B cell (primary cell): ENCODE data around the gene TBX2. TPM values are rescaled to one million over a fixed set of nuclear protein-coding genes. Genes with fewer than 3 reads are reported as not detected.

Source experiments
- ATAC-seq: fragments of 200-7000 bp; cut with Tn5 transposase; one replicate; pipeline ENCODE4 v1.10.0; 2021; ENCODE audit warnings: low read depth, mild to moderate bottlenecking, moderate number of reproducible peaks, moderate library complexity
- CTCF ChIA-PET: fragments of 350-600 bp; sonication (Branson Sonifier 250); formaldehyde crosslinking; loops from one replicate; lab custom pipeline; 2021; ENCODE audit warnings: antibody characterized with exemption, inconsistent platforms; lab: Charles Lee
- POLR2A ChIA-PET: fragments of 350-600 bp; sonication (Branson Sonifier 250); formaldehyde crosslinking; loops from one replicate; lab custom pipeline; 2021; ENCODE audit warnings: antibody characterized with exemption; lab: Charles Lee
- DNase-seq: peaks from one replicate; pipeline ENCODE4 v3.0.0; 2013
- H2AFZ ChIP-seq: 2 replicates; pipeline ENCODE4 v1.6.1; 2012; ENCODE audit warnings: mild to moderate bottlenecking, low read depth, low read length; ENCODE audit not compliant: insufficient read depth, poor library complexity, severe bottlenecking
- H3K27ac ChIP-seq, 2 donors: 1 replicate in 1 of 2; 2 replicates in 1 of 2; pipeline ENCODE4 v1.5.1; 2012 to 2013; ENCODE audit warnings: low read length in 2 of 2, mild to moderate bottlenecking in 2 of 2, moderate library complexity in 1 of 2
- H3K27me3 ChIP-seq, 4 experiments: fragments of 200-600 bp in 1 of 4; sonication (generic) in 1 of 4; replicated peaks in 1 of 4; 1 replicate in 2 of 4; 2 replicates in 2 of 4; pipeline versions ENCODE4 v1.6.1 to v1.7.0; 2013 to 2016; ENCODE audit warnings: low read length in 3 of 4, mild to moderate bottlenecking in 2 of 4, mixed read lengths in 1 of 4, moderate library complexity in 1 of 4; ENCODE audit not compliant: insufficient read depth in 4 of 4, control insufficient read depth in 3 of 4; ENCODE audit errors: control extremely low read depth in 1 of 4
- H3K36me3 ChIP-seq, 2 experiments: replicated peaks in 1 of 2; 1 replicate in 1 of 2; 2 replicates in 1 of 2; pipeline versions ENCODE4 v1.6.1 to v1.7.1; 2013; ENCODE audit warnings: low read length in 1 of 2; ENCODE audit not compliant: insufficient read depth in 2 of 2, control insufficient read depth in 1 of 2; ENCODE audit errors: control extremely low read depth in 1 of 2, extremely low read depth in 1 of 2
- H3K4me1 ChIP-seq, 2 donors: fragments of 200-600 bp in 1 of 2; sonication (generic) in 1 of 2; 1 replicate in 1 of 2; 2 replicates in 1 of 2; pipeline versions ENCODE4 v1.5.1 to v1.6.1; 2013 to 2017; ENCODE audit warnings: low read length in 2 of 2; ENCODE audit not compliant: control insufficient read depth in 2 of 2, insufficient read depth in 2 of 2
- H3K4me2 ChIP-seq: replicated peaks from 2 replicates; pipeline ENCODE3; 2012; ENCODE audit warnings: mild to moderate bottlenecking, low read depth, low read length; ENCODE audit not compliant: poor library complexity, severe bottlenecking
- H3K4me3 ChIP-seq, 5 experiments: fragments of 200-600 bp in 1 of 5; sonication (generic) in 1 of 5; 1 replicate in 3 of 5; 2 replicates in 2 of 5; pipeline versions ENCODE4 v1.5.1 to v1.7.0; 2011 to 2016; ENCODE audit warnings: low read length in 4 of 5, mild to moderate bottlenecking in 4 of 5, low read depth in 2 of 5, control low read depth in 1 of 5, moderate library complexity in 1 of 5; ENCODE audit not compliant: insufficient read depth in 1 of 5; ENCODE audit errors: control extremely low read depth in 1 of 5, extremely low read depth in 1 of 5
- H3K79me2 ChIP-seq: fragments of 200-600 bp; sonication (generic); one replicate; pipeline ENCODE4 v1.6.0; 2016; ENCODE audit warnings: low read length; ENCODE audit not compliant: control insufficient read depth, insufficient read depth
- H3K9ac ChIP-seq: fragments of 200-600 bp; sonication (generic); 2 replicates; pipeline ENCODE4 v1.6.1; 2017; ENCODE audit warnings: mild to moderate bottlenecking, low read length, moderate library complexity
- H3K9me3 ChIP-seq, 3 donors: one replicate each; pipeline versions ENCODE4 v1.6.1 to v1.7.1; 2013; ENCODE audit warnings: low read length in 2 of 3; ENCODE audit not compliant: control insufficient read depth in 2 of 3, insufficient read depth in 1 of 3; ENCODE audit errors: control extremely low read depth in 1 of 3
- H4K20me1 ChIP-seq: 2 replicates; pipeline ENCODE4 v1.6.0; 2012; ENCODE audit warnings: mild to moderate bottlenecking, low read length; ENCODE audit not compliant: insufficient read depth, control insufficient read depth, poor library complexity, severe bottlenecking
- H3K27ac Mint-ChIP-seq: one replicate; pipeline ENCODE4 v1.8.0; 2021; ENCODE audit warnings: mixed read lengths
- H3K27me3 Mint-ChIP-seq: one replicate; pipeline ENCODE4 v1.8.0; 2021; ENCODE audit warnings: mixed read lengths
- H3K4me1 Mint-ChIP-seq: one replicate; pipeline ENCODE4 v1.8.0; 2021; ENCODE audit warnings: mixed read lengths
- H3K4me3 Mint-ChIP-seq: one replicate; pipeline ENCODE4 v1.8.0; 2021; ENCODE audit warnings: mixed read lengths
- H3K9me3 Mint-ChIP-seq: one replicate; pipeline ENCODE4 v1.8.0; 2022; ENCODE audit warnings: mixed read lengths; ENCODE audit not compliant: insufficient read depth
- EZH2 ChIP-seq: IDR thresholded peaks from 2 replicates; pipeline ENCODE4 v1.6.1; 2012; ENCODE audit warnings: borderline replicate concordance, low read depth, mild to moderate bottlenecking, moderate library complexity, low read length; ENCODE audit not compliant: insufficient read depth, poor library complexity, severe bottlenecking
- WGBS: methylation state at CpG from one replicate; pipeline ENCODE4 v1.1.5; 2013; ENCODE audit warnings: missing lambda C conversion rate; ENCODE audit not compliant: insufficient coverage; 5-methylcytosine and 5-hydroxymethylcytosine counted together
- intact Hi-C: fragments of 100-400 bp; cut with micrococcal nuclease; formaldehyde crosslinking; loops from one replicate; pipeline ENCODE4 v1.10.0; 2022
- polyA plus RNA-seq: library from polyadenylated mRNA; depleted of rRNA; stranded (reverse); fragments of >200 nt; gene quantifications from 2 replicates; pipeline ENCODE4 v1.2.3, GENCODE V29; 2012
- total RNA-seq, 2 donors: library from RNA; stranded (reverse); fragments of 120-200 nt in 1 of 2; gene quantifications; 1 replicate in 1 of 2; 2 replicates in 1 of 2; pipeline versions ENCODE4 v1.2.3 to v1.2.4, GENCODE V29; 2013 to 2022
- TF ChIP-seq, protein P1 (sequence below): fragments of 200-600 bp; IDR thresholded peaks from one replicate; pipeline ENCODE4 v1.8.0; 2022; ENCODE audit warnings: antibody characterized with exemption, mild to moderate bottlenecking

TBX2 gene
- total and polyA plus RNA-seq, 2 donors (not counting 1 experiment from before 2014, with no cell fraction given) = not detected

DNA sequence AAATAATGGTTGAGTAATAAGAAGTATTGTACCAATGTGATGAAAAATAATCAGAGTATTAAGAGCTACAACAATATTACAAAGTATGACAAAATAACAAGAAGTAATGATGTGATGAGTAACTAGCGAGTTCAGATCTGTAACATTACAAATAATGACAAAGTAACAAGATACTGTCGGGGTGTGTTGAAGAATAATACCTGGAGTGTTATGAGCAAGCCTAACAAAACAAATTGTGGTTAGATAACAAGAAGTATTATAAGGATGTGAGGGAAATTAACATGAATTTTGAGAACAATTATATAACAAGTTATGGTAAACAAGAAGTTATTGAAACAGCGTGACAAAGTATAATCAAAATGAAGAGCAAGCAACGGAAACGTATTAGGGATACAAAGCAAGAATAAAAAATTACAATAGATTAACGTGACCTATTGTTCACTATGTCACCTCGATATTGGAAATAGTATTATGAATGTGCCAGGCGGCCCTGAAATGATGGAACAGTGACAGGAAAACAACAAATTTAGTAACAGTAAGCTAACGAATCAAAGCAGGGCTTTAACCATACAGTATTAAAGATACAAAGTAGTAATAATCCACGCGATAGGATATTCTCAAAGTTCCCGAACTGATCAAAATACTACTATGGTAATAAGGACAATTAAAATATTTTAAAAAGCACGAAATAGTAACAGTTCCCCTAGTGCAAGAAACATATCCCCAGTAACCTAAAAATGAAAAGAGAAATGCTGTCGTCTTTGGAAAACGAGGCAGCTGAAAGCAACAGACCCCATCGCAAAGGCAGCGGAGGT is 54.1 kb downstream of the TBX2 start:
- no peak overlapping the region for H3K4me3 ChIP-seq
- peak; percentile 46 for DNase-seq
- H3K4me1 ChIP-seq = peaks cover 45 to 58% of the 10 kb centered on the region in 2 donors
- H3K27me3 Mint-ChIP-seq = peaks cover 68% of the 10 kb centered on the region
- no peak overlapping the region for H2AFZ ChIP-seq
- no peaks in the 10 kb centered on the region for H3K36me3 ChIP-seq
- ATAC-seq = no peak
- ChIA-PET CTCF (no interaction called here), POLR2A (no interaction called here)
- H3K27ac ChIP-seq = no peak overlapping the region
- no peak overlapping the region for H3K9ac ChIP-seq
- H3K79me2 ChIP-seq = no peaks in the 10 kb centered on the region
- peaks cover 0 to 44% (median 0%) of the 10 kb centered on the region in 3 donors for H3K9me3 ChIP-seq
- peaks cover 2 to 81% (median 60%) of the 10 kb centered on the region in 4 experiments for H3K27me3 ChIP-seq
- no peaks in the 10 kb centered on the region for H3K9me3 Mint-ChIP-seq
- H3K4me3 Mint-ChIP-seq = peak overlapping the region; percentile 69
- TF ChIP-seq, protein P1, sequence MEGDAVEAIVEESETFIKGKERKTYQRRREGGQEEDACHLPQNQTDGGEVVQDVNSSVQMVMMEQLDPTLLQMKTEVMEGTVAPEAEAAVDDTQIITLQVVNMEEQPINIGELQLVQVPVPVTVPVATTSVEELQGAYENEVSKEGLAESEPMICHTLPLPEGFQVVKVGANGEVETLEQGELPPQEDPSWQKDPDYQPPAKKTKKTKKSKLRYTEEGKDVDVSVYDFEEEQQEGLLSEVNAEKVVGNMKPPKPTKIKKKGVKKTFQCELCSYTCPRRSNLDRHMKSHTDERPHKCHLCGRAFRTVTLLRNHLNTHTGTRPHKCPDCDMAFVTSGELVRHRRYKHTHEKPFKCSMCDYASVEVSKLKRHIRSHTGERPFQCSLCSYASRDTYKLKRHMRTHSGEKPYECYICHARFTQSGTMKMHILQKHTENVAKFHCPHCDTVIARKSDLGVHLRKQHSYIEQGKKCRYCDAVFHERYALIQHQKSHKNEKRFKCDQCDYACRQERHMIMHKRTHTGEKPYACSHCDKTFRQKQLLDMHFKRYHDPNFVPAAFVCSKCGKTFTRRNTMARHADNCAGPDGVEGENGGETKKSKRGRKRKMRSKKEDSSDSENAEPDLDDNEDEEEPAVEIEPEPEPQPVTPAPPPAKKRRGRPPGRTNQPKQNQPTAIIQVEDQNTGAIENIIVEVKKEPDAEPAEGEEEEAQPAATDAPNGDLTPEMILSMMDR = no peak
- peak; percentile 81 for TF ChIP-seq EZH2
- H3K27ac Mint-ChIP-seq = no peak overlapping the region
- H3K4me2 ChIP-seq = peak overlapping the region; percentile 57
- H4K20me1 ChIP-seq = no peaks in the 10 kb centered on the region
- peaks cover 39% of the 10 kb centered on the region for H3K4me1 Mint-ChIP-seq
- WGBS = 30% methylated on average over 4 of the region's 17 CpGs
- intact Hi-C loops = loop anchor here (2.0 kb wide), 1 partner anchor 51 kb away; no protein-coding TSS in a partner anchor
